Measurements from ENCODE around the gene ARID4B. TPM values are rescaled to one million over a fixed set of nuclear protein-coding genes. Genes with fewer than 3 reads are reported as not detected.
A peak's percentile ranks its signal among the peaks of the same experiment; 100 is the strongest.
"Not testable (repeated sequence)": the region's sequence is repeated elsewhere in the genome, so short reads cannot be mapped to it uniquely, and the experiment has no call there.

The ARID4B gene
- total RNA-seq, 1 donor from 2014 or later, result 50.8 TPM

DNA sequence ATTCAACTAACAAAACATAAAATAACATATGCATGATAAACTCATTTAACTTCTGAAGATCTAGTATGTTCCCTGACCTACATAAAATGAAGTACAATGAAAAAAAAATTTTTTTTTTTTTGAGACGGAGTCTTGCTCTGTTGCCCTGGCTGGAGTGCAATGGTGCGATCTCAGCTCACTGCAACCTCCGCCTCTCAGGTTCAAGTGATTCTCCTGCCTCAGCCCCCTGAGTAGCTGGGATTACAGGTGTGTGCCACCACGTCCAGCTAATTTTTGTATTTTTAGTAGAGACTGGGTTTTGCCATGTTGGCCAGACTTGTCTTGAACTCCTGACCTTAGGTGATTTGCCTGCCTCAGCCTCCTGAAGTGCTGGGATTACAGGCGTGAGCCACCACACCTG, 125.5 kb downstream of the ARID4B start:
- H3K27me3 Mint-ChIP-seq; H3K27ac Mint-ChIP-seq; DNase-seq; H3K4me3 Mint-ChIP-seq; H3K9me3 Mint-ChIP-seq; intact Hi-C loops (cut with micrococcal nuclease): not testable (repeated sequence)
- peaks cover 21% of the 10 kb centered on the region for H3K4me1 Mint-ChIP-seq
- H3K36me3 Mint-ChIP-seq (ENCODE audit: low read depth), result peaks cover 26% of the 10 kb centered on the region

DNA sequence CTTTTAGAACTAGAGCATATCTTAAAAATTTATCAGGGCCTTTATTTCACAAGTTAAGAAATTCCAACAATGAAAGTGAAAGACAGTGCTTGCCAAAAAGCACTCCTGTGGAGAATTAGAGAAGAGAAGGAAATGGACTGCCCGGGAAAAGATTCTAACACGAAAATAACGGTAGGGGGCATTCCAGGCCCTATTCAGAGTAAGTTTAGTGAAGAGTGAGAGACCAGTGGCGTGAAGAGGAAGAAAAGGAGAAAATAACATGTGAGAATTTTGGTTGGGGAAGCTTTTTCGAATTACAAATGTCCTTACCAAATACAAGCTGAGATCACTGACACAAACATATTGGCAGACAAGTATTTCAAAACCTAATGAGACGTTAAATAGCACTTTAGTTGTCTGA, 128.5 kb downstream of the ARID4B start:
- peaks cover 23% of the 10 kb centered on the region for H3K36me3 Mint-ChIP-seq (ENCODE audit: low read depth)
- DNase-seq, result no peak
- peak overlapping the region; percentile 1 for H3K27ac Mint-ChIP-seq
- H3K4me3 Mint-ChIP-seq, result no peak overlapping the region
- intact Hi-C loops (cut with micrococcal nuclease), result no loop called here
- peaks cover 4% of the 10 kb centered on the region for H3K4me1 Mint-ChIP-seq
- H3K9me3 Mint-ChIP-seq, result no peaks in the 10 kb centered on the region
- no peaks in the 10 kb centered on the region for H3K27me3 Mint-ChIP-seq

DNA sequence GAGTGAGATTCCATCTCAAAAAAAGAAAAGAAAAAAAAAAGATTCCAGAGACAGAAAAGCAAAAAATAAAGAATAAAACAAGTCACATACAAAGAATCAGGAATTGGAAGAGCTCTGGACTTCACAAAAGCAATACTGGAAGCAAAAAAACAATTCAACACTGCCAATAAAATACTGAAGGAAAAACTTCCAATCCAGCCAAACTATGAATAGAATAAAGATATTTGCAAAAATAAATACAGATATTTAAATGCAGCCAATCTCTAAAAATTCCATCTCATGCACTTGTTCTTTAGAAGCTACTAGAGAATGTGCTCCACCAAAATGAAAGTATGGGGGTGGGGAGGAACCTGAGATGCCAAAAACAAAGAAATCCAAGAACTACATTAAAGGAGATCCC, 137.5 kb downstream of the ARID4B start:
- no peak for DNase-seq
- Mint-ChIP-seq H3K4me1 (peaks cover 8% of the 10 kb centered on the region), H3K27me3 (no peaks in the 10 kb centered on the region), H3K4me3 (no peak overlapping the region), H3K36me3 (ENCODE audit: low read depth) (peaks cover 47% of the 10 kb centered on the region), H3K9me3 (no peaks in the 10 kb centered on the region), H3K27ac (no peak overlapping the region)
- intact Hi-C loops (cut with micrococcal nuclease), result no loop called here

DNA sequence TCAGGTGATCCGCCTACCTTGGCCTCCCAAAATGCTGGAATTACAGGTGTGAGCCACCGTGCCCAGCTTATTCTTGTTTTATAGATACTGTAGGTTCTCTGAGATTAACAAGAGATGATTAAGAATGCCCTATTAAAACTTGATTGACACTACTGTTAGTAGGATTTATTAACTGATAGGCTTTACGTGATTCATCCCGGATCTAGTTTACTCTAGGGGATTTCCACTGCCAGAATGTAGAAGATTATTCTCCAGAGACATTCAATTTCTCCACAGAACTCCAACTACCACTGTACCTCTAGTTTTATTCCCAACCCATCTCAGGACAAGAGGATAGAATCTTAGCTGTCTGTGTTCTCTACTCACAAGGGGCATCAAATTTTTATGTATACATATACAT, 140.7 kb downstream of the ARID4B start:
- Mint-ChIP-seq H3K9me3 (no peaks in the 10 kb centered on the region), H3K4me1 (peaks cover 6% of the 10 kb centered on the region), H3K36me3 (ENCODE audit: low read depth) (peaks cover 36% of the 10 kb centered on the region), H3K27me3 (no peaks in the 10 kb centered on the region), H3K4me3 (no peak overlapping the region), H3K27ac (no peak overlapping the region)
- no peak for DNase-seq
- intact Hi-C loops (cut with micrococcal nuclease), result no loop called here

DNA sequence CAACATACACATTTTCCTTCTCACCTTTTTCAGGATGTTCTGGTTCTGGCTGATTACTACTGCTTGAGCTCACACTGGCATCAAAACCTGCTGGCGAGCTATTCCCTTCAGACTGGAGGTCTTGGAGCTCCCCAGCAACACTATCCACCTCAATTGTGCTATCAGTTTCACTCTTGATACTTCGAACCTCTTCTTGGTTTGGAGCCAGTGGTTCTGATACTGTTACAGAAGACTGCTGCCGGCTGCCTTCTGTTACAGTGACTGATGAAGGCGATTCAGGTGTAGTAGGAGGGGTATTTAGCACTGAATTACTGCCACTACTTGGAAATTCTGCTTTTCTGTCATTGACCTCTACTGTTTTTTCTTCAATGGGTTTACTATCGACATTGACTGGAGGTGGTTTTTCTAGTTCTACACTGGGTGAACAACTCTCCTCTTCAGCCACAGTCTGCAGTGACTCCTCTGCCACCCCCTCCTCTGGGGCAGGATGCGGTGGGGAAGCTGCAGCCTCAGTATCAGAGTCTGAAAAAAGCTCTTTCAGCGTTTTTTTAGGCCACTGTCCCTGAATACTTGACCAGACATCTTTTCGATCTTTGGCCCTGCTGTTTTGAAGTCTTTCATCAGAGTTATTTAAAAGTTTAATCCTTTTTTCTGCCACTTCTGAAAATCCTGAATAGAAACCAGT, 146.3 kb downstream of the ARID4B start:
- Mint-ChIP-seq H3K27me3 (no peaks in the 10 kb centered on the region), H3K36me3 (ENCODE audit: low read depth) (peaks cover 36% of the 10 kb centered on the region), H3K4me3 (no peak overlapping the region), H3K9me3 (no peaks in the 10 kb centered on the region), H3K27ac (peak overlapping the region; percentile 71), H3K4me1 (peaks cover 13% of the 10 kb centered on the region)
- DNase-seq, result no peak
- intact Hi-C loops (cut with micrococcal nuclease), result no loop called here

DNA sequence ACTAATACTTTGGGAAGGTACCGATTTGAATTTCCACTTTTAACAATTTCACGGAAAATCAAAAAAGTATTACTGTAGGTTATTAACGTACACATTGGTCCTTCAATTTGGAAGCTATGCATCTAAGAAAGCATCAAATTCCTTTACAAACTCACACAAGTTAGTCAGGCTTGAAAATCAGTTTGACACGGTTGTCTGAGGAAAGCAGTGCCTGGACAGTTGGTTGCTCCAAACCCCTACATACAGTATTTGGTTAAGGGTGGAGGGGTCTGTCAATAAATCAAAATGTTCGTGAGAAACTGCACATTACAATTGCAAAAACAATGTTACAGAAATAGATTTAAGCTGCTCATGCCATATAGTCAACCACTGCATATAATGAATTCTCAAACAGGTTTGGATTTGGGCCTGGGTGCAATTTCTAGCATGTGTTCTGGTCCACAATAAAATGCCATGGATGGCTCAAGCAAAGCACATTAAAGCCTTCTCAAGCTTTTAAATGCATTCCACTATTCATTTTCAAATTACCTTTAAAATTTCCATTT, 147.0 kb downstream of the ARID4B start:
- Mint-ChIP-seq H3K27me3 (no peaks in the 10 kb centered on the region), H3K9me3 (no peaks in the 10 kb centered on the region), H3K4me1 (peaks cover 13% of the 10 kb centered on the region), H3K4me3 (no peak overlapping the region), H3K36me3 (ENCODE audit: low read depth) (peaks cover 39% of the 10 kb centered on the region), H3K27ac (no peak overlapping the region)
- no peak for DNase-seq
- intact Hi-C loops (cut with micrococcal nuclease), result no loop called here

DNA sequence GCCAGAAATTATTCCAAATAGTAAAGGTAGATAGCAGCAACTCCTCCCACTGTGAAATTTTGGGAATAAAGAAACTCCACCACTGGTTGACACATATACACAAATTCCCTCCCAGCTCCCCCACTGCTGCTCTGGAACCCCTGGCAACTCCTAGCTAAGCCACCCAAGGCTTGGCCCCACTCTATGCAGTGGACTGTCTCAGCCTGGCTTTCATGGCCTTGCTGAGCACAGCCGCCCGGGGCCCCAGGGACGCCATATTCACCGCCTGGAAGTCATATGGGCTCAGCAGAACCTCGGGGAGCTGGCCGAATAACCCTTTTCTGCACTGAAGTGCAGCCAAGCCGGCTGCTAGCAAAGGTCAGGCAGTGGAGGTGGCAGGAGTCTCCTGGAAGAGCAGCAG, 151.5 kb downstream of the ARID4B start:
- Mint-ChIP-seq H3K27ac (no peak overlapping the region), H3K4me3 (no peak overlapping the region), H3K4me1 (peaks cover 5% of the 10 kb centered on the region), H3K27me3 (no peaks in the 10 kb centered on the region), H3K9me3 (no peaks in the 10 kb centered on the region), H3K36me3 (ENCODE audit: low read depth) (peaks cover 55% of the 10 kb centered on the region)
- peak; percentile 47 for DNase-seq
- intact Hi-C loops (cut with micrococcal nuclease), result no loop called here

DNA sequence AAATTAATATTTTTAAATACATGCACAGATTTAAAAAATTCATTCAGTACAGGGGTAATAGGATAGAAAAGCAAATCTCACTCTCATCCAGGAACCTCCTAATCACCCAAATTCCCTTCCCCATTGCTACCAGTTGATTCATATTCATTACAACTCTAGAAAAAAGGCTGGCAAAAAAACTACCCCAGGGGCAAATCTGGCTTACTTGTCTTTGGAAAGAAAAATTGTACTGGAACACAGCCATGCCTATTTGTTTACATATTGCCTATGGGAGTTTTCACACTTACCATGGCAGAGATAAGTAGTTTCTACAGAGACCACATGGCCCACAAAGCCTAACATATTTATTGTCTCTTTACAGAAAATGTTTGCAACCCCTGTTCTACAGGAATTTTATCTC, 158.0 kb downstream of the ARID4B start:
- Mint-ChIP-seq H3K9me3 (no peaks in the 10 kb centered on the region), H3K4me3 (no peak overlapping the region), H3K36me3 (ENCODE audit: low read depth) (peaks cover 44% of the 10 kb centered on the region), H3K27ac (no peak overlapping the region), H3K4me1 (no peaks in the 10 kb centered on the region), H3K27me3 (no peaks in the 10 kb centered on the region)
- no peak for DNase-seq
- intact Hi-C loops (cut with micrococcal nuclease), result no loop called here

DNA sequence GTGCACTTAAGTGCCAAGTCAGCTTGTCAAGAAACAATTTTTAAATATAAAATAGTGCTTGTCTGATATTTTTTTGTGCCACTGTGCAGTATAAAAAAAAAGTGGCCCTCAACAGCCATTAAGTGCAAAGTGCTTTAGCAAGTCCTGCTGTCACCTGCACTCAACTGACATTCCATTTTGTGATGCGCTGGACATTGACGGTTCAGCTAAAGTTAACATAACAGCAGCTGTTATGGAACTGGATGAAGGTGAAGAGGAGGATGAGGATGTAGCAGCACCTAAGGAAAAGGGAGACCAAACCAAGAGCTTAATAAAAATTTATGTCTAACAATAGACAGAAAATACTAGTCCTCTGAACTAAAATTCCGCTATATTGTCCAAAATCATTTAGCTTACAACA, 159.6 kb downstream of the ARID4B start:
- Mint-ChIP-seq H3K4me3 (no peak overlapping the region), H3K36me3 (ENCODE audit: low read depth) (peaks cover 39% of the 10 kb centered on the region), H3K9me3 (peaks cover 3% of the 10 kb centered on the region), H3K27me3 (no peaks in the 10 kb centered on the region), H3K27ac (no peak overlapping the region), H3K4me1 (no peaks in the 10 kb centered on the region)
- intact Hi-C loops (cut with micrococcal nuclease), result no loop called here
- peak; percentile 54 for DNase-seq

DNA sequence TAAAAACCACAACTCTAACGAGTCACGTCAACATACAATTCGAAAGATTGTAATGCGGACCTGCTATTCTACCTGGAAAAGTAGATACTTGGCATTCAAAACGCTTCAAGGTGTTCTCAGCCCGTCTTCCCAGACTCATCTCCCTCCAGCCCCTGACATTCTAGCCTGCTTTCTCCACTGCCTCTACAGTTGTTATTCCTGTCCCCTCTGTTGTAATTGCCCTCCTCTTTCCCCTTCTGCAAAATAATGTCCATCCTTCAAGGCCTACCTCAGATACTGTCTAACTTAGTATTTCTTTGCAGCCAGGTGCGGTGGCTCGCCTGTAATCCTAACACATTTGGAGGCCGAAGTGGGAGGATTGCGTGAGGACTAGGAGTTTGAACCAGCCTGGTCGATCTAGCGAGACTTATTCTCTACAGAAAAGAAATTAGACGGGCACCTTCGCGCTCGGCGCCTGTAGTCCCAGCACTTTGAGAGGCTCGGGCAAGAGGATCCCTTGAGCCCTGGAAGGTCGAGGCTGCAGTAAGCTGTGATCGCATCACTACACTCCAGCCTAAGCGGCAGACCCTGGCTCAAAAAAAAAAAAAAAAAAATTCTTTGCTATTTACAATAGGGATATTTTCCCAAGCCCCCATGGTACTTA, 166.2 kb downstream of the ARID4B start:
- H3K4me3 Mint-ChIP-seq, result peak overlapping the region; percentile 93
- H3K4me1 Mint-ChIP-seq, result peaks cover 11% of the 10 kb centered on the region
- no peak for DNase-seq
- H3K36me3 Mint-ChIP-seq (ENCODE audit: low read depth), result peaks cover 26% of the 10 kb centered on the region
- peak overlapping the region; percentile 94 for H3K27ac Mint-ChIP-seq
- H3K9me3 Mint-ChIP-seq, result peaks cover 3% of the 10 kb centered on the region
- H3K27me3 Mint-ChIP-seq, result no peaks in the 10 kb centered on the region
- intact Hi-C loops (cut with micrococcal nuclease), result loop anchor here (1.0 to 2.0 kb wide), 5 partner anchors 34 to 343 kb away; partner anchors contain the start of genes ARID4B, B3GALNT2, GGPS1 and TOMM20

DNA sequence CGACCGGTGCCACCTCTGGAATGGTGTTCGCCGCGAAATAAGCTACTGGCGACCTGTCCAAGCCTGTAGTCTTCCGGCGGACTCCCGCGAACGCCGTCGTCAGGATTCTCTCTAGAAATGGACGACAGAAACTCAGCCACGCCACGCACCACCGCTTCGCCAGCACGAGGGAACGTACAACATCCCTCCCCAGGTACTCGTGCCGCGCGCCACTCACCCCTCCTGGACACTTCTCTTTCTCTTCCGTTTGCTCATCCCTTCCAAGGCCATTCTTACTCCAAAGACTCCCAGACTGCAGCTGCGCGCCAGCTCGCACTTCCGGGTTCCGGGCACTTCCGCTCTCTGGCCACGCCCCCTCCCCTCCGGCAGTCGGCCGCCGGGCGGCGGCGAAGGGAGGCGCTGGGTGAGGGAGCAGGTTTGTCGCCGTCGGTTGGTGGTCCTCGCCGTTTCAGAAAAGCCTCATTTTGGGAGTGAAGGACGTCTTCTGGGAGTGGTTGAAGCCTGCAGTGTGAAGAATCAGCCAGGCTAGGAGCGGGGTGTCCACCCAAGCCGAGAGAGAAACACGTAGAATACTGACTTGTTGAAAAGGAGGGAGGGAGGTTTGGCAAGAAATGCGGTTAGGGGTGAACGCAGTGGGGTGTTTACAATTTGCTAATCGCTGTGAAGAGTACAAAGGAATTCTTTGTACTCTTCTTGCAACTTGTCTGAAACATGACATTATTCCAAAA, 166.9 kb downstream of the ARID4B start, which contains the start of gene RBM34:
RBM34 (minus strand) TSS at position 294 of the 728 bp plus-strand sequence; CDS start at position 270, 24 bp downstream.
- H3K36me3 Mint-ChIP-seq (ENCODE audit: low read depth), result peaks cover 26% of the 10 kb centered on the region
- peak within 1 kb of the TSS; percentile 93 for H3K4me3 Mint-ChIP-seq
- H3K27me3 Mint-ChIP-seq, result no peaks in the 10 kb centered on the region
- peaks cover 3% of the 10 kb centered on the region for H3K9me3 Mint-ChIP-seq
- peak; percentile 98 for DNase-seq
- intact Hi-C loops (cut with micrococcal nuclease), result loop anchor here (1.0 to 2.0 kb wide), 5 partner anchors 33 to 344 kb away; partner anchors contain the start of genes ARID4B, B3GALNT2, GGPS1 and TOMM20
- peaks cover 12% of the 10 kb centered on the region for H3K4me1 Mint-ChIP-seq
- H3K27ac Mint-ChIP-seq, result peak within 1 kb of the TSS; percentile 94

DNA sequence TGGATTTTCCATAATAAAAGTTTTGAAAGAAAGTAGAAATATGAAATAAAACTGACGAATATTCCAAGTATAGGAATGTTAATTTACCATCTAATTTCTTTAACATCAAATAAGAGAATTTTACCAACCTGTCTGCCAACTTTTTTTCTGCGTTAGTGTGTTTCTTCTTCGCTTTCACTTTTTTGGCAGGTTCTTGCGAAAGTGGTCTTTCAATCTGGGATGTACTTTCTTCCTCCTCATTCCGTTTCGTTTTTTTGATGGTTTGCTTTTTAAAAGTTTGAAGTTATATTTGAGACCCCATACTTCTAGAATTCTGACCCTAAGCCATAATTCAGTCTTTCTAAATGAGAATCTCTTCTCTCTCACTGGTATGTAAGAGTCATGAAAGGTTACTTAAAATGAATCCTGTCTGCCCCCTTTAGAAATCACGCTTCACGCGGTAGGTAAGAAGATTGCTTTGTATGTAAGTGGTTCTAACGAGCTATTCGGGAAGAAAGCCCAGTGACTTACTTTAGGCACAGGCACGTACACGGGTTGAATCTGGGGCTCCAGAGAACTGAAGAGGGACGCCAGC, 167.5 kb downstream of the ARID4B start:
- H3K27me3 Mint-ChIP-seq, result no peaks in the 10 kb centered on the region
- peak overlapping the region; percentile 93 for H3K4me3 Mint-ChIP-seq

DNA sequence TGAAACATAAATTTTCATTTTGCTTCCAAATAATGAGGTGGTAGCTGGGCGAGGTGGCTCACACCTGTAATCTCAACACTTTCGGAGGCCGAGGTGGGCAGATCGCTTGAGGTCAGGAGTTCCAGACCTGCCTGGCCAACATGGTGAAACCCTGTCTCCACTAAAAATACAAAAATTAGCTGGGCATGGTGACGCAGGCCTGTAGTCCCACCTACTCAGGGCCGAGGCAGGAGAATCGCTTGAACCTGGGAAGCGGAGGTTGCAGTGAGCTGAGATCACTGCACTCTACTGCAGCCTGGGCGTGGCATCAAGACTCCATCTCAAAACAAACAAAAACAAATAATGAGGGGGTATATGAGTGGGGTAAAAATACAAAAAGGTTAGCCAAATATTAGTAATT, 168.0 kb downstream of the ARID4B start:
- Mint-ChIP-seq H3K4me3 (peak overlapping the region; percentile 93), H3K27ac (peak overlapping the region; percentile 77), H3K4me1 (peaks cover 13% of the 10 kb centered on the region), H3K36me3 (ENCODE audit: low read depth) (peaks cover 27% of the 10 kb centered on the region)
- not testable (repeated sequence) for H3K27me3 Mint-ChIP-seq, DNase-seq, H3K9me3 Mint-ChIP-seq
- intact Hi-C loops (cut with micrococcal nuclease), result loop anchor here (2.0 kb wide), 2 partner anchors 55 to 345 kb away; partner anchors contain the start of gene B3GALNT2

More for the DNA sequence above, 167.5 kb downstream of the ARID4B start:
- H3K9me3 Mint-ChIP-seq, result peaks cover 3% of the 10 kb centered on the region
- H3K4me1 Mint-ChIP-seq, result peaks cover 13% of the 10 kb centered on the region
- intact Hi-C loops (cut with micrococcal nuclease), result loop anchor here (2.0 kb wide), 2 partner anchors 56 to 344 kb away; partner anchors contain the start of gene B3GALNT2
- H3K27ac Mint-ChIP-seq, result peak overlapping the region; percentile 94
- H3K36me3 Mint-ChIP-seq (ENCODE audit: low read depth), result peaks cover 26% of the 10 kb centered on the region
- DNase-seq, result no peak
